CD14-positive monocyte (primary cell): ENCODE results near the gene ELMO1. TPM values are rescaled to one million over a fixed set of nuclear protein-coding genes. Genes with fewer than 3 reads are reported as not detected.

Source experiments
- DNase-seq, 3 donors: peaks; one replicate each; pipeline ENCODE4 v3.0.0-alpha.2; 2011 to 2022
- H2AFZ ChIP-seq: 2 replicates; pipeline ENCODE4 v1.6.0; 2012; ENCODE audit warnings: mild to moderate bottlenecking, low read depth, low read length, inconsistent platforms; ENCODE audit not compliant: insufficient read depth, poor library complexity, severe bottlenecking
- H3K27ac ChIP-seq, 2 donors: 1 replicate in 1 of 2; 2 replicates in 1 of 2; pipeline ENCODE4 v1.5.1; 2012 to 2013; ENCODE audit warnings: low read length in 2 of 2, control low read depth in 1 of 2, inconsistent platforms in 1 of 2, low read depth in 1 of 2, mild to moderate bottlenecking in 1 of 2
- H3K27me3 ChIP-seq, 2 donors: one replicate each; pipeline versions ENCODE4 v1.6.0 to v1.6.1; 2011 to 2013; ENCODE audit warnings: low read length in 2 of 2; ENCODE audit not compliant: control insufficient read depth in 2 of 2, insufficient read depth in 2 of 2
- H3K36me3 ChIP-seq, 2 donors: replicated peaks in 1 of 2; 1 replicate in 1 of 2; 2 replicates in 1 of 2; pipeline versions ENCODE4 v1.5.1 to v1.6.1; 2012 to 2013; ENCODE audit warnings: low read length in 2 of 2, control low read depth in 1 of 2, inconsistent platforms in 1 of 2, mild to moderate bottlenecking in 1 of 2; ENCODE audit not compliant: insufficient read depth in 2 of 2, control insufficient read depth in 1 of 2
- H3K4me1 ChIP-seq, 2 donors: 1 replicate in 1 of 2; 2 replicates in 1 of 2; pipeline versions ENCODE4 v1.5.1 to v1.6.1; 2012 to 2013; ENCODE audit warnings: low read length in 2 of 2, control low read depth in 1 of 2, inconsistent platforms in 1 of 2, mild to moderate bottlenecking in 1 of 2, moderate library complexity in 1 of 2; ENCODE audit not compliant: insufficient read depth in 2 of 2, control insufficient read depth in 1 of 2
- H3K4me2 ChIP-seq: replicated peaks from 2 replicates; pipeline ENCODE3; 2012; ENCODE audit warnings: low read length, moderate library complexity, mild to moderate bottlenecking; ENCODE audit not compliant: poor library complexity, severe bottlenecking; ENCODE audit errors: extremely low read depth
- H3K4me3 ChIP-seq, 3 experiments: fragments of 200-600 bp in 1 of 3; sonication (generic) in 1 of 3; replicated peaks in 1 of 3; 1 replicate in 2 of 3; 2 replicates in 1 of 3; pipeline ENCODE4 v1.5.1; 2011 to 2013; ENCODE audit warnings: low read length in 3 of 3, mild to moderate bottlenecking in 3 of 3, control low read depth in 2 of 3, low read depth in 2 of 3, inconsistent platforms in 1 of 3, moderate library complexity in 1 of 3
- H3K79me2 ChIP-seq: 2 replicates; pipeline ENCODE4 v1.6.0; 2012; ENCODE audit warnings: mild to moderate bottlenecking, control low read depth, inconsistent platforms, low read length, moderate library complexity; ENCODE audit not compliant: insufficient read depth
- H3K9ac ChIP-seq: 2 replicates; pipeline ENCODE4 v1.6.0; 2017; ENCODE audit warnings: low read length, mild to moderate bottlenecking; ENCODE audit not compliant: insufficient read depth, poor library complexity, severe bottlenecking
- H3K9me3 ChIP-seq, 2 donors: replicated peaks in 1 of 2; 1 replicate in 1 of 2; 2 replicates in 1 of 2; pipeline versions ENCODE4 v1.5.1 to v1.6.1; 2012 to 2013; ENCODE audit warnings: low read length in 2 of 2, control low read depth in 1 of 2; ENCODE audit not compliant: control insufficient read depth in 1 of 2, insufficient read depth in 1 of 2
- H4K20me1 ChIP-seq: 2 replicates; pipeline ENCODE4 v1.6.0; 2012; ENCODE audit warnings: mild to moderate bottlenecking, low read length, control low read depth, moderate library complexity; ENCODE audit not compliant: insufficient read depth
- H3K27ac Mint-ChIP-seq, 7 donors: one replicate each; pipeline ENCODE4 v1.8.0; 2020; ENCODE audit warnings: mild to moderate bottlenecking in 7 of 7, mixed read lengths in 7 of 7, moderate library complexity in 6 of 7, inconsistent platforms in 2 of 7
- H3K27me3 Mint-ChIP-seq, 3 donors: one replicate each; pipeline ENCODE4 v1.8.0; 2021 to 2022; ENCODE audit warnings: low read depth in 3 of 3, mild to moderate bottlenecking in 3 of 3, mixed read lengths in 3 of 3, moderate library complexity in 3 of 3, inconsistent platforms in 1 of 3
- H3K36me3 Mint-ChIP-seq, 2 donors: one replicate each; pipeline ENCODE4 v1.8.0; 2020; ENCODE audit warnings: mixed read lengths in 2 of 2, inconsistent platforms in 1 of 2, mild to moderate bottlenecking in 1 of 2
- H3K4me1 Mint-ChIP-seq: one replicate; pipeline ENCODE4 v1.8.0; 2020; ENCODE audit warnings: mild to moderate bottlenecking, mixed read lengths
- H3K4me3 Mint-ChIP-seq, 2 donors: one replicate each; pipeline ENCODE4 v1.8.0; 2020; ENCODE audit warnings: mild to moderate bottlenecking in 2 of 2, mixed read lengths in 2 of 2, moderate library complexity in 1 of 2
- H3K9me3 Mint-ChIP-seq, 7 donors: one replicate each; pipeline ENCODE4 v1.8.0; 2020 to 2022; ENCODE audit warnings: mixed read lengths in 7 of 7, mild to moderate bottlenecking in 6 of 7, moderate library complexity in 6 of 7, inconsistent platforms in 2 of 7
- CTCF ChIP-seq: fragments of 200-600 bp; IDR thresholded peaks from one replicate; pipeline ENCODE4 v1.8.0; 2022; ENCODE audit warnings: antibody characterized with exemption, mild to moderate bottlenecking
- WGBS: methylation state at CpG from one replicate; pipeline ENCODE4 v1.1.5; 2013; ENCODE audit warnings: missing lambda C conversion rate; ENCODE audit not compliant: insufficient coverage; 5-methylcytosine and 5-hydroxymethylcytosine counted together
- intact Hi-C, 2 donors: fragments of 100-400 bp; cut with micrococcal nuclease; formaldehyde crosslinking; loops; one replicate each; pipeline versions ENCODE4 v1.15.0 to v1.15.1; 2023
- polyA plus RNA-seq, 3 donors: library from polyadenylated mRNA; depleted of rRNA in 1 of 3; unstranded in 2 of 3; stranded (reverse) in 1 of 3; fragments of 300-500 nt in 2 of 3; fragments of >200 nt in 1 of 3; fragmentation: Illumina TruSeq in 2 of 3; gene quantifications; 1 replicate in 2 of 3; 2 replicates in 1 of 3; pipeline ENCODE4 v1.2.3, GENCODE V29; 2012 to 2021

ELMO1 gene
- polyA plus RNA-seq, 3 donors = 46.6 to 50.2 (median 46.7) TPM

DNA sequence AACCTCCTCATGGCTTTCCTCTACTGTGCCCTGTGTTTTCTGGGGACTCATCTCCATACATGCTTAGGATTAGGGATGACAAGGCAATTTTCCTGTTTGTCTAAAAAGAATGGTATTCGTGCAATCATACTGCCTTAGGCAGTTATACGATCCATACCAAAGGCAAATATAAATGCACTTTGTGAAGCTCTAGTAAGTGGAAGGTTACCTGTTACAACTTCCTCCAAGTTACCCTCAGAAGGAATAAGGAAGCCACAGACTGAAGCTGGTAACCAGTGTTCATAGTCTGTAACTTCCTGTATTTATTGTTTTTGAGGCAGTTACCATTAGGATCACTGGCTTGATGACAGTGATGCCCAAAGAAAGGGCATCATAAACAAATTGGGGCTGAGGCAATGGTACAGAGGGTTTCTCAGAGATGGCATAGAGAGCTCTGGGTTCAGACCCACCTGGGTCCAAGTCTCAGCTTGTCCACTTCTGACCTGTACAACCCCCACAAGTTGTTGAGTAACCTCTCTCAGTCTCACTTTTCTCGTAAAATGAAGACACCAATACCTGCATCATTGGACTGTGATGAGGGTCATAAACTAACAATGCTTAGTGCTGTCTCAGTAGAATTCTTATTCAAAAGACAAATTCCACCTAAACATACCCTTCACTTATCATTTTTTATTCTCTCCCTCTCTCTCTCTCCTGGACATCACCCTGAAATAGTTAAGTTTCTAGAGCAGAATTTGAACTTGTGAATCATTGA lies 138.2 kb downstream of the ELMO1 start:
- no peak overlapping the region for H2AFZ ChIP-seq
- peak; percentile 67 to 87 (median 68) for DNase-seq
- H3K9me3 Mint-ChIP-seq = peaks cover 0 to 1% (median 0%) of the 10 kb centered on the region in 7 donors
- H3K4me3 ChIP-seq = no peak overlapping the region
- H3K9me3 ChIP-seq = no peaks in the 10 kb centered on the region
- H3K36me3 Mint-ChIP-seq = peaks cover 47 to 60% of the 10 kb centered on the region in 2 donors
- H3K27me3 ChIP-seq = no peaks in the 10 kb centered on the region
- intact Hi-C loops = loop anchor here in 1 of 2 donors (5.0 kb wide), 1 partner anchor 42 kb away; no protein-coding TSS in a partner anchor
- peaks cover 32% of the 10 kb centered on the region for H3K4me1 Mint-ChIP-seq
- H3K27me3 Mint-ChIP-seq = no peaks in the 10 kb centered on the region
- H3K9ac ChIP-seq = no peak overlapping the region
- peak overlapping the region in 1 of 2 donors; percentile 71 for H3K27ac ChIP-seq
- H3K79me2 ChIP-seq = peaks cover 57% of the 10 kb centered on the region
- H4K20me1 ChIP-seq = peaks cover 51% of the 10 kb centered on the region
- peaks cover 27 to 33% of the 10 kb centered on the region in 2 donors for H3K4me1 ChIP-seq
- peak overlapping the region; percentile 3 for H3K4me2 ChIP-seq
- peaks cover 17 to 60% of the 10 kb centered on the region in 2 donors for H3K36me3 ChIP-seq
- WGBS = no CpG with 5 or more reads among the region's 3 CpGs
- H3K4me3 Mint-ChIP-seq = peak overlapping the region in 1 of 2 donors; percentile 62
- no peak for TF ChIP-seq CTCF
- peak overlapping the region; percentile 85 to 95 (median 89) for H3K27ac Mint-ChIP-seq

DNA sequence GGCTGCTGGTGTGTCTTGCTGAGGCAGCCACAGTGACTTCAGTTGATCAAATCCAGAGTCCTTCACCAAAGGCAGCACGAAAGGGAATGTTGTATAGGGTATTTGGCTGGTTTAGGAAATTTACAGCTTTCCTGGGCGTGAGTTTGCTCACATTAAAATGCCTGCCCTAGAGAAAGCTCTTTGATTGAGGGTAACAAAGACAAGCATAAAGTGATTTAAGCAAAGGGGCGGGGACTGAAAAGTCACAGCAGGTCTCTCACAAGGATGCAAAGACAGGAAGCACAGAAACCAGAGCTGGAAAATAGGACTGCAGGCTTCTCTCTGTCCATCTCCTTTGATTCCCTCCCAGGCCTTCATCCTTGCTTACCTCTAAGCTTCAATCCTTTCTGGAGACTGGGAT lies 139.2 kb downstream of the ELMO1 start:
- Mint-ChIP-seq H3K4me1 (peaks cover 28% of the 10 kb centered on the region), H3K36me3 (peaks cover 50 to 67% of the 10 kb centered on the region in 2 donors), H3K4me3 (no peak overlapping the region), H3K27me3 (no peaks in the 10 kb centered on the region), H3K9me3 (peaks cover 0 to 1% (median 0%) of the 10 kb centered on the region in 7 donors), H3K27ac (peak overlapping the region in 1 of 7 donors; percentile 87)
- peaks cover 17 to 70% of the 10 kb centered on the region in 2 donors for H3K36me3 ChIP-seq
- DNase-seq = no peak
- H3K9me3 ChIP-seq = no peaks in the 10 kb centered on the region
- H3K27ac ChIP-seq = peak overlapping the region in 1 of 2 donors; percentile 71
- H3K4me2 ChIP-seq = no peak overlapping the region
- H3K9ac ChIP-seq = no peak overlapping the region
- H3K27me3 ChIP-seq = no peaks in the 10 kb centered on the region
- WGBS = 96% methylated on average over 3 of the region's 3 CpGs
- intact Hi-C loops = no loop called here
- no peak overlapping the region for H2AFZ ChIP-seq
- H4K20me1 ChIP-seq = peaks cover 58% of the 10 kb centered on the region
- H3K4me1 ChIP-seq = peaks cover 17 to 22% of the 10 kb centered on the region in 2 donors
- H3K79me2 ChIP-seq = peaks cover 62% of the 10 kb centered on the region
- no peak for TF ChIP-seq CTCF
- H3K4me3 ChIP-seq = no peak overlapping the region
